ELF-1 (cell line): ENCODE data around the gene RPS27A.
"Not testable (repeated sequence)": the region's sequence is repeated elsewhere in the genome, so short reads cannot be mapped to it uniquely, and the experiment has no call there.

Experiments used
- DNase-seq: peaks from one replicate; pipeline ENCODE4 v3.0.0-alpha.2; 2016; ENCODE audit warnings: low read depth, low spot score

The RPS27A gene

DNA sequence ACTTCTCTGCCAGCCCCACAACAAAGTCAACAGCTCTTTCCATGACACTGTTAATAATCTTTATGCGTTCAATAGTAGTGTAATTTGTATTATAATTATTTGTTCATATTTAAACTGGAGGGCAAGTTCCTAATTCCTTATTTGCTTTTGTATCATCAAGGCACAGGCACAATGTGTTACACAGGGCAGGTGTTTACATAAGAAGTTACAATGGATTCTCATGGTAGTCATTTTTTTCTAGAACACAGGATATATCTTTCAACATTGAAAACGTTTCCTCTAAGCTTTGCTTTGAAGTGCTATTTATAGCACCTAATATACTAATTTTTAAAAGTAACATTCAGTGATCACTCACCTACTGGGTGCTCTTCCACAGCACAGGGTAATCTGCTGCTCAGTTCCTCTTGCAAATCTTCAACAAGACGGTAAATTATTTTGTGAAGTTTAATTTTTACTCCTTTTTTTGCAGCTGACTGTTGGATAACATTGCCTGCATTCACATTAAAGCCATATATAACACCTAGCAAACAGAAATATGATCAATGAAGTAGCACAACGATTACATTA, 7.3 kb downstream of the RPS27A start:
- no peak for DNase-seq

DNA sequence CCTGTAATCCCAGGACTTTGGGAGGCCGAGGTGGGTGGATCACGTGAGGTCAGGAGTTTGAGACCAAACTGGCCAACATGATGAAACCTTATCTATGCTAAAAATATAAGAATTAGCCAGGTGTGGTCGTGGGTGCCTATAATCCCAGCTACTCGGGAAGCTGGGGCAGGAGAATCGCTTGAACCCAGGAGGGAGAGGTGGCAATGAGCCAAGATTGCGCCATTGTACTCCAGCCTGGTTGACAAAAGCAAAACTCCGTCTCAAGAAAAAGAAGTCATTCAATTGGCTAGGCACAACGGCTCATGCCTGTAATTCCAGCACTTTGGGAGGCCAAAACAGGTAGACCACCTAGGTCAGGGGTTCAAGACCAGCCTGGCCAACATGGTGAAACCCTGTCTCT, 9.1 kb downstream of the RPS27A start:
- DNase-seq, result not testable (repeated sequence)

DNA sequence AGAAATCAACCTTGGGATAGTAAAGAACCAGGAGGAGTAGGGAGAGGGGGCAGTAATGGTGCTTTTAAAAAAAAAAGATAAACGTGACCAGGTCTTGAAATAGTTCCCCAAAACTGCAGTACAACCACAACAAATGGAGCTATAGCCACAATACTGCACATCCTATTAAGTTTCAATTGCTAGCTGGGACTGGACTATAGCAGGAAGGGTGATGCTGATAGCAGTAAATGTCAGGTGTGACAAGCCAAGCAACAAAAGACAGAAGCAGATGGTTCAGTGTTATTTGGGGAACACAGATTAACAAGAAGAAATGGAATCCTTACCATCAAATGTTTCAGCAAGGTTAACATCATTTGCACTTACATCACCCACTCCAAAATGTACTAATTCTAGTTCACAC, 10.1 kb downstream of the RPS27A start:
- no peak for DNase-seq

DNA sequence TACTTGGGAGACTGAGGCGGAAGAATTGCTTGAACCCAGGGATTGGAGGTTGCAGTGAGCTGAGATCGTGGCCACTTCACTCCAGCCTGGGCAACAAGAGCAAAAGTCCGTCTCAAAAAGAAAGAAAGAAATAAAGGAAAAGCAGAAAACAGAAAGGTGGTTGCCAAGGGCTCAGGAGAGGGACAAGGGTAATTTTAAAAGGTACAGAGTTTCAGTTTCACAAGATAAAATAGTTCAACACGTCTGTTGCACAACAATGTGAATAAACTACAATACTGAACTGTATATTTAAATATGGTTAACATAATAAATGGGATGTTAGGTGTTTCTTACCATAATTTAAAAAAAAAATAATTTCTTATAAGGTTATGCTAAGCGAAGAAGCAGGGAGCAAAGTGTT, 12.9 kb downstream of the RPS27A start:
- DNase-seq, result no peak

DNA sequence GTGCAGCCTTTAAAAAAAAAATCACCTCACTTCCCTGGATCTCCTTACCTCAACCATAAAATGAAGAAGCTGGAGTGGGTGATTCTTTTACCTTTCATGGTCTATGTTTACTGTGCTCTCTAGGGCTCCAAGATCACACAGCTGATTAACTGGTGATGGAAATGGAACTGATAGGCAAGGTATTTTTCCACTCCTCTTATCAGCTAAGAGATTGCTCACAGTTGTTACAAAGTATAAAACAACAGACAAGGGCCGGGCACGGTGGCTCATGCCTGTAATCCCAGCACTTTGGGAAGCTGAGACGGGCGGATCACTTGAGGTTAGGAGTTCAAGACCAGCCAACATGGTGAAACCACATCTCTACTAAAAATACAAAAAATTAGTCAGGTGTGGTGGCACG, 14.5 kb downstream of the RPS27A start:
- no peak for DNase-seq

DNA sequence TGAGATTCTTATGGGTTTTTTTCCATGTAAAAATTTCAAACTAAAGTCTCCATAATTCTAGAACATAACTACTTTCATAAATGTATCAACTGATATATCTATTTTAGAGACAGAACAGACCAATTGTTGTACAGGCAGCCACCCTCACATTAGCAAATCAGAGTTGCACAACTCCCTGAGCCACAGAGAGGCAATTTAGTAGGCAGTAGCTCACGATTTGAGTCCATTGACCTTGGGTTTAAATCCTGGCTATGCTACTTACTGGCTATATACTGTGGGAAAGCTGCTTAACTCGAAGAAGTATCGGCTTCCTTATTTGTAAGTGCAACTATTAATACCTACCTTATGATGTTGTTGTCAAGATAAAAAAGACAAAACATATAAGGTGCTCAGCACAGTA, 20.3 kb downstream of the RPS27A start:
- no peak for DNase-seq

DNA sequence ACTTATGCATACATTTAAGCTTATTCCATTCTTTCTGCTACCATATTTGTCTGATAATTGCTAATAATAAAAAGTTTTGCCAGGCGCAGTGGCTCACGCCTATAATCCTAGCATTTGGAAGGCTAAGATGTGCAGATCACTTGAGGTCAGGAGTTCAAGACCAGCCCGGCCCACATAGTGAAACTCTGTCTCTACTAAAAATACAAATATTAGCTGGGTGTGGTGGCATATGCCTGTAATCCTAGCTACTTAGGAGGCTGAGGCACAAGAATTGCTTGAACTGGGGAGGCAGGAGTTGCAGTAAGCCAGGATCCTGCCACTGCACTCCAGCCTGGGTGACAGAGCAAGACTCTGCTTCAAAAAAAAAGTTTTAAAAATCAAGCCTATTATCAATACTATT, 27.1 kb downstream of the RPS27A start:
- DNase-seq, result not testable (repeated sequence)

DNA sequence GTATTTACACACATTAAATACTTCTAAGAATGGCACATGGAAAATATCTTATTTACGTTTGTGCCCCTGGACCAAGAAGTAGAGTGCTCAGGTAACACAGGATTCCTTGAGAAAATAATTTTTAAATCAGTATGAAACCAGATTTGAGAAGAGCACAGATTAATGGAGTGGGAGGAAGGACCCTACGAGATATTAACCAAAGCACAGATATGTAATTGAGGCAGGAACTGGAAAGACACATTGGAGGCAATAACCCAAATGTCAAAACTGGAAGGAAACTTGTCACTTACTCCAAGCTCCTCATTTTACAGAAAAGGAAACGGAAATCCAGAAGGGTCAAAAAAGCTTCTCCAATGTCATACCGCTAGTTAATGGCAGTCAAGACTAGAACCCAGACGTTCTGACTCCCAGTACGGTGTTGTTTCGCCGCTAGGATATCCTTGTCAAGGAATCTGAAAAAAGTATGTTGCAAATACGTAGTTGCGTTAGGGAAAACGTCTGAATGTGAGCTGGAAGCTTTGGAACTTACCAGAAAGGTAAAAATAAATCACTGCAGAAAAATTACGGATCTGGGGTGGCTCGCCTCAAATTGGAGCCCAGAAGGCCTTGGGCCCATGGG, 35.9 kb downstream of the RPS27A start:
- DNase-seq, result no peak

DNA sequence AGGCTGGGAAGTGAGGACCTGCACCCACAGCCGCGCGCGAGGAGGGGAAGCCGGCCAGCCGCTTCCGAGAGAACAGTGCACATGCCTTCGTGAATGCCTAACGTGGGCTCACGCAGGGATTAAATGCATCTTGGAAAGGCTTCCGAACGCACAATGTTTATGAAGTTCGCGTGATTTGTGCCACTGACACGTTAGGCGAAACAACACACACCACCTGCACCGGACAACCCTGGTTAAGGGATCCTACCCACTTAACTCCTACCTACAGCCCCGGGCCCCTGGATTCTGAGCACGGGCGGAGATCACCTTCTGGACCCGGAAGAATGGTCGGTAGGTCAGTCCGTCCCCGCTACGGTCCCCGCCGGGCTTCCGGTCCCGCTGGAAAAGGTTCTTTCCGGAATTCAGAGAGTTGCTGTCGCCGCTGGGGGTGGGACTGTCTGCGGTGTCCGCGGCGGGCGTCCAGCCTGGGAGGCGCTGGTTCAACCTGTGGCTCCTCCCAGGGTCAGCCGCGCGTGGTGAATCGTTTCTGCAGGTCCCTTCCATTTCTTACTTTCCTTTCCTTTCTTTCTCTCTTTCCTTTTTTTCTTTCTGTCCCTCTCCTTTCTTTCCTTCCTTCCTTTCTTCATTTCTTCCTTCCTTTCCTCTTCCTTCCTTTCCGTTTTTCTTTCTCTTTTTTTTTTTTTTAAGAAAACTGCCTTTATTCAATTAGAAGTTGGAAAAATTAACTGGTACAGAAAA, 36.6 kb downstream of the RPS27A start, which contains the start of gene MTIF2:
Gene MTIF2 (minus strand): TSS at position 325 of the 738 bp plus-strand sequence. CDS start 5,373 bp downstream, outside the sequence.
- DNase-seq, result peak; percentile 95

DNA sequence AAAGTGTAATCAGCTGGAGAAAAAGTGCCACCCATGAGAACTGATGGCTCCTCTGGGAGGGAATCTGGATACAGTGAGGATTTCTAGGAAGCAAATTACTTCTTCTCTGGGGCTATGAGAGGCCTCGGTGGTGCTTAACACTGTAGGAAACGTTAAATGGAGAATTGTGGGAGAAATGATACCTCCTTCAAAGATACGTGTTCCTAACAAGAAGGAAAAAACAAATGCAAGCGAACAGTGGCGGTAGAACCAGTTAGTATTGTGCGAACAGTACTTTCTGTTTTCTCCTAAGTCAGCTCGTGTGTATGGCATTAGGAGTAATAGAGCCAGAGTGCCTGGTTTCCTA, 37.1 kb downstream of the RPS27A start:
- DNase-seq, result peak; percentile 18

DNA sequence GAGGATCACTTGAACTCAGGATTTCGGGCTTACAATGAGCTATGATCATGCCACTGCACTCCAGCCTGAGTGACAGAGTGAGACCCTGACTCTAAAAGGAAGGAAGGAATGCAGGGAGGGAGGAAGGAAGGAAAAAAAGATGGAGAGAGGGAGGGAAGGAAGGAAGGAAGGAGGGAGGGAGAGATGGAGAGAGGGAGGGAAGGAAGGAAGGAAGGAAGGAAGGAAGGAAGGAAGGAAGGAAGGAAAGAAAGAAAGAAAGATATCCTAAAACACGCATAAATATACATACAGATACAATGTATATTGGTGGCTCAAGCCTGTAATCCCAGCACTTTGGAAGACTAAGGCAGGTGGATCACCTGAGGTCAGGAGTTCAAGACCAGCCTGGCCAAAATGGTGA, 41.9 kb downstream of the RPS27A start:
- DNase-seq, result not testable (repeated sequence)

DNA sequence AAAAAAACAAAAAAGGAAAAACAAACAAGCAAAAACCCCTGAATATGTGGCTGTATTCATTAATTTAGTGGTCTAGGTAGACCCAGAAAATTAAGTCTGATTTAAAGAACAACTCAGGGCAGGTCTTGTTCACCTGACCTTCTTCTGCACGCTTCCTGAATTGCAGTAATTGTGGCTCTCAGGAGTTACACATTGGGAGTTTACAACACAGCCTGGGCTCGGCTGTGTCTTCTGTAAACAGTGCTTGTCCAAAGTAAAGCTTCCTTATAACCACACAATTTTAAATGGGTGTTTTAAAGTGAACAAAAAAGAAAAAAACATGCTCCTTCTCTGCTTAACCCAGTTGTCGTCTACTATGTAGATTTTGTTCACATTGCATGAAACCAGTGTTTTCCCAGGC, 44.8 kb downstream of the RPS27A start:
- DNase-seq, result no peak

DNA sequence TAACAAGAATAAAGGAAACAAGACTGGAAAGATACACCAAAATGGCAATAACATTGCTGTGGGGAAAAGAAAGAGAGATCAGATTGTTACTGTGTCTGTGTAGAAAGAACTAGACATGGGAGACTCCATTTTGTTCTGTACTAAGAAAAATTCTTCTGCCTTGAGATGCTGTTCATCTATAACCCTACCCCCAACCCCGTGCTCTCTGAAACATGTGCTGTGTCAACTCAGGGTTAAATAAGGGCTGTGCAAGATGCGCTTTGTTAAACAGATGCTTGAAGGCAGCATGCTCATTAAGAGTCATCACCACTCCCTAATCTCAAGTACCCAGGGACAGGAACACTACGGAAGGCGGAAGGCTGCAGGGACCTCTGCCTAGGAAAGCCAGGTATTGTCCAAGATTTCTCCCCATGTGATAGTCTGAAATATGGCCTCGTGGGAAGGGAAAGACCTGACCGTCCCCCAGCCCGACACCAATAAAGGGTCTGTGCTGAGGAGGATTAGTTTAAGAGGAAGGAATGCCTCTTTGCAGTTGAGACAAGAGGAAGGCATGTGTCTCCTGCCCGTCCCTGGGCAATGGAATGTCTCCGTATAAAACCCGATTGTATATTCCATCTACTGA, 46.8 kb downstream of the RPS27A start:
- peak; percentile 77 for DNase-seq

DNA sequence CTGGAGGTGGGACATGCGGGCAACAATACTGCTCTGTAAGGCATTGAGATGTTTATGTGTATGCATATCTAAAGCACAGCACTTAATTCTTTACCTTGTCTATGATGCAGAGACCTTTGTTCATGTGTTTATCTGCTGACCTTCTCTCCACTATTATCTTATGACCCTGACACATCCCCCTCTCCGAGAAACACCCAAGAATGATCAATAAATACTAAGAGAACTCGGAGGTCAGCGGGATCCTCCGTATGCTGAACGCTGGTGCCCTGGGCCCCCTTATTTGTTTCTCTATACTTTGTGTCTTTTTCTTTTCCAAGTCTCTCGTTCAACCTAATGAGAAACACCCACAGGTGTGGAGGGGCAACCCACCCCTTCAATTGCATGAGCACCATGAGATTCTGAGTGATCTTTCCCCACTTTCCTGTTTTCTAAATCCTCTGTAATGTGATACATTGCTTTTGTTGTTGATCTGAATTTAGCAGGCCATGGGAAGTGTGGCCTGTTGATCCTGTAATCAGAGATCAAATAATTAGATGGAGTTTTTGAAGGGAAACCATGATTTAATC, 47.5 kb downstream of the RPS27A start:
- DNase-seq, result peak; percentile 47

DNA sequence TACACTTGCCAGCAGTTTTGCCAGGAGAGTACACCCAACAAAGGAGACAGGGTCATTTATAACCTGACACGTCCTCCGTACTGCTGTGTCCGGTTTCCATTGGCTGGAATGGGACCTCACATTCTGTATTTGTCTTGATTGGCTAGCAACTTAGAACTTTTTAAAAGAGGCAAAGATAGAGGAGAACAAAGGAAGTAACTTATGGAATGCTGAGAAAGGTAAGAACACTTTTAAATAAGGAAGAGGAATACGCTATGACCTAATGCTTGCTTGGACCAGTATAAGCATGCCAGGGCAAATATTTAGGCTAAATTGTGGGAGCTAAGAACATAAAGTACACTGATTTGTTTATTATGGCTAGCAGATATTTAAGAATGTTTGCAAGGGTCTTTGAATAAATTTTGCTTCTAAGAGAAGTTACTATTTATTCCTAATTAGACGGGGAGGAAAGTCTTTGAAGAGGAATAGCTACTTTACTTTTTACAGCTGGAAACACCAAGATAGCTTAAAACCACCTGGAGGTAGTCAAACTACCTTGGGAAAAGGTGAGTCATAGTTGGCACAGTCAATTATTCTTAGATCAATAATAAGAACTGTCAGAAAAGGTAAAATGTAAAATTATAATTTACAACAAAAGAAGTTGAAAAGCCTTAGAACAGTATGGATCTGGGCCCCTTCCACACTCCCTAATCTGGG, 48.5 kb downstream of the RPS27A start:
- DNase-seq, result not testable (repeated sequence)

DNA sequence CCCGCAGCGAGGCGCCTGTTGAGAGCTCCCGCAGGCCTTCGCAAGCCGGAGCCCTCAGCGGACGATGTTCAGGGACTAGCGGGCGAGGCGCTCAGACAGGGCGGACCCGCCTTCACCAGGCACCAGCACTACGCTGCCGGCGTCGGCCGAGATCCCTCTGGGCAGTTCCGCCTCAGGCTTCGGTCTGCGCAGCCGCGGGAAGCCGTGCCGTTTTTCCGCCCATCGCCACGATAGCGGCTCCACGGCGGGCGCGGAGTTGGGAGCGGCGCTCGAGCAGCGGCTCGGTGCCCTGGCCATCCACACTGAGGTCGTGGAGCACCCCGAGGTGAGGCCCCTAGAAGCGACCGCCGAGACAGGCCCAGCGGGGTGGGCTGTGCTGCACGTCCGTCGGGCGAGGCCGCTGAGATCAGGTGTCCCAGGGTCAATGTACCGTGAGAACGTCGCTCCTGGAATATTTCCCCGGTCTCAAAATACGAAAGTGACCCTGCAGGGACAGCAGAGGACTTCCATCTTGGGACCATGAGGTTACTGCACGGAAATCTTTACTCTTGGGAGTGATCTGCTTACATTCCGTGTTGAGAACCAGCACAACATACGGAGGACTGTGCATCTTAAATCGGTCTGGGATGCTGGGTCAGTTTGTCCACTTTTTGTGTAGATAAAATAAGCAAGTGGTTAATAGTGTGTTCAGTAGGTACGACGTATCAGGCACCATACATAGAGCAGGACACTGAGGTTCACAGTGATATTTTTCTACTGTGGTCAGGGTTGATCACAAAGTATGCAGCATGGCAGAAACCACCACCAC, 49.8 kb downstream of the RPS27A start:
- DNase-seq, result peak; percentile 92

DNA sequence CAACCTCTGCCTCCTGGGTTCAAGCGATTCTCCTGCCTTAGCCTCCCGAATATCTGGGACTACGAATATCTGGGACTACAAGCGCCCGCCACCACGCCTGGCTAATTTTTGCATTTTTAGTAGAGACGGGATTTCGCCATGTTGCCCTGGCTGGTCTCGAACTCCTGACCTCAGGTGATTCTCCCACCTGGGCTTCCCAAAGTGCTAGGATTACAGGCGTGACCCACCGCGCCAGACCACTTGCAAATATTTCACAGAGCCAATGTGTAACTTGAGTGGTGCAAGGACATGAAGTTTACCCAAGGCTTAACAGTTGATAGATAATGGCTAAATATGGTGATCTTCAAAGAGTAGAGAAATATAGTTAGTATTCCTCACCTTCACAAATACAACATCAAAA, 50.6 kb downstream of the RPS27A start:
- DNase-seq, result no peak
